WTC11 (cell line): ENCODE data around the gene GLG1.

Source experiments
- ATF2 ChIP-seq: sonication (generic); formaldehyde crosslinking; IDR thresholded peaks from 2 replicates; pipeline ENCODE4 v1.8.1; 2022; ENCODE audit warnings: low read depth, missing genetic modification reagents, borderline replicate concordance
- CTCF ChIP-seq: fragments of 200-600 bp; IDR thresholded peaks from 2 replicates; pipeline ENCODE4 v1.8.0; 2022; ENCODE audit warnings: antibody characterized with exemption
- ELF4 ChIP-seq: sonication (generic); formaldehyde crosslinking; IDR thresholded peaks from 2 replicates; pipeline ENCODE4 v1.8.1; 2022; ENCODE audit warnings: low read depth, mild to moderate bottlenecking, moderate library complexity, missing genetic modification reagents
- ESRRA ChIP-seq: sonication (generic); formaldehyde crosslinking; IDR thresholded peaks from 2 replicates; pipeline ENCODE4 v1.8.1; 2022; ENCODE audit warnings: mild to moderate bottlenecking, missing genetic modification reagents, borderline replicate concordance
- FOXJ3 ChIP-seq: sonication (generic); formaldehyde crosslinking; IDR thresholded peaks from 2 replicates; pipeline ENCODE4 v1.9.0; 2021; ENCODE audit warnings: missing genetic modification reagents, mild to moderate bottlenecking, borderline replicate concordance
- HMGXB4 ChIP-seq: sonication (generic); formaldehyde crosslinking; IDR thresholded peaks from 2 replicates; pipeline ENCODE4 v1.8.1; 2023; ENCODE audit warnings: mild to moderate bottlenecking, moderate library complexity, missing genetic modification reagents
- IRF2 ChIP-seq: sonication (generic); formaldehyde crosslinking; IDR thresholded peaks from 2 replicates; pipeline ENCODE4 v1.8.0; 2022; ENCODE audit warnings: low read depth, missing genetic modification reagents, borderline replicate concordance
- KAT7 ChIP-seq: sonication (generic); formaldehyde crosslinking; IDR thresholded peaks from 2 replicates; pipeline ENCODE4 v1.8.1; 2023; ENCODE audit warnings: missing genetic modification reagents, mild to moderate bottlenecking, borderline replicate concordance
- ZBTB21 ChIP-seq: sonication (generic); formaldehyde crosslinking; IDR thresholded peaks from 2 replicates; pipeline ENCODE4 v1.8.1; 2023; ENCODE audit warnings: mild to moderate bottlenecking, missing genetic modification reagents, borderline replicate concordance
- ZNF138 ChIP-seq: sonication (generic); formaldehyde crosslinking; conservative IDR thresholded peaks from 2 replicates; pipeline ENCODE4 v1.8.1; 2022; ENCODE audit warnings: mild to moderate bottlenecking, moderate library complexity, missing genetic modification reagents

- no peak for TF ChIP-seq KAT7 (CRISPR knock-in tag)
- TF ChIP-seq CTCF = no peak
- TF ChIP-seq IRF2 (CRISPR knock-in tag) = no peak
- TF ChIP-seq FOXJ3 (CRISPR knock-in tag) = no peak
- TF ChIP-seq HMGXB4 (CRISPR knock-in tag) = no peak
- TF ChIP-seq ATF2 (CRISPR knock-in tag) = no peak
- no peak for TF ChIP-seq ZNF138 (CRISPR knock-in tag)
- no peak for TF ChIP-seq ZBTB21
- TF ChIP-seq ELF4 (CRISPR knock-in tag) = no peak
- TF ChIP-seq ESRRA (CRISPR knock-in tag) = no peak
These were observed 141.6 kb downstream of the GLG1 start for GRCh38 chr16:74465281-74465680.
